Endodermal cell (in vitro differentiated cells): ENCODE measurements around the gene ELP5. TPM values are rescaled to one million over a fixed set of nuclear protein-coding genes. Genes with fewer than 3 reads are reported as not detected.

Experiments used
- DNase-seq: peaks from one replicate; pipeline ENCODE4 v3.0.0-alpha.2; 2017
- H3K27ac ChIP-seq: 2 replicates; pipeline ENCODE4 v1.5.1; 2013; ENCODE audit warnings: mild to moderate bottlenecking, low read depth, low read length, moderate library complexity
- H3K27me3 ChIP-seq: 2 replicates; pipeline ENCODE4 v1.6.1; 2013; ENCODE audit warnings: mild to moderate bottlenecking, low read length, moderate library complexity; ENCODE audit not compliant: insufficient read depth, control insufficient read depth, poor library complexity, severe bottlenecking
- H3K36me3 ChIP-seq: 2 replicates; pipeline ENCODE4 v1.7.0; 2013; ENCODE audit warnings: mild to moderate bottlenecking, low read length, moderate library complexity; ENCODE audit not compliant: control insufficient read depth, insufficient read depth
- H3K4me1 ChIP-seq: one replicate; pipeline ENCODE4 v1.7.0; 2013; ENCODE audit warnings: low read length; ENCODE audit not compliant: control insufficient read depth, insufficient read depth
- H3K4me3 ChIP-seq: 2 replicates; pipeline ENCODE4 v1.5.1; 2013; ENCODE audit warnings: mild to moderate bottlenecking, low read length, moderate library complexity
- H3K9ac ChIP-seq: 2 replicates; pipeline ENCODE4 v1.6.1; 2013; ENCODE audit warnings: mild to moderate bottlenecking, low read length, moderate library complexity; ENCODE audit not compliant: poor library complexity, severe bottlenecking; ENCODE audit errors: extremely low read depth
- H3K9me3 ChIP-seq: 2 replicates; pipeline ENCODE4 v1.6.1; 2013; ENCODE audit warnings: mild to moderate bottlenecking, low read length, moderate library complexity; ENCODE audit not compliant: control insufficient read depth
- H3K27ac Mint-ChIP-seq: 2 replicates; pipeline ENCODE4 v1.8.0; 2020; ENCODE audit warnings: mixed read lengths
- H3K27me3 Mint-ChIP-seq: 2 replicates; pipeline ENCODE4 v1.8.0; 2021; ENCODE audit warnings: mild to moderate bottlenecking, mixed read lengths; ENCODE audit not compliant: insufficient read depth
- H3K36me3 Mint-ChIP-seq: 2 replicates; pipeline ENCODE4 v1.8.0; 2020; ENCODE audit warnings: low read depth, mixed read lengths
- H3K4me1 Mint-ChIP-seq: 2 replicates; pipeline ENCODE4 v1.8.0; 2020; ENCODE audit warnings: mixed read lengths
- H3K4me3 Mint-ChIP-seq: 2 replicates; pipeline ENCODE4 v1.8.0; 2020; ENCODE audit warnings: mild to moderate bottlenecking, moderate library complexity, mixed read lengths
- H3K9me3 Mint-ChIP-seq: 2 replicates; pipeline ENCODE4 v1.8.0; 2020; ENCODE audit warnings: mild to moderate bottlenecking, mixed read lengths
- WGBS, 2 experiments: methylation state at CpG; one replicate each; pipeline versions ENCODE4 v1.1.5 to v1.1.7; 2013; ENCODE audit warnings: missing lambda C conversion rate in 2 of 2, mixed read lengths in 1 of 2; ENCODE audit not compliant: insufficient coverage in 1 of 2, insufficient read length in 1 of 2; 5-methylcytosine and 5-hydroxymethylcytosine counted together
- total RNA-seq, 2 donors: library from RNA; stranded (reverse); fragmentation: NEBNext Ultra II Directional in 1 of 2; extraction: Animal tissue kit (Norgen Biotek cat#: 25700) in 1 of 2; gene quantifications; 2 replicates in 1 of 2; 3 replicates in 1 of 2; pipeline ENCODE4 v1.2.1, GENCODE V29; 2021
- TF ChIP-seq, protein P1 (sequence below): fragments of 200-600 bp; sonication (generic); conservative IDR thresholded peaks from 2 replicates; pipeline ENCODE4 v1.5.0; 2021; ENCODE audit warnings: antibody characterized with exemption, mild to moderate bottlenecking

The ELP5 gene
- total RNA-seq, 2 donors from 2014 or later: 45.3 to 68.0 TPM

DNA sequence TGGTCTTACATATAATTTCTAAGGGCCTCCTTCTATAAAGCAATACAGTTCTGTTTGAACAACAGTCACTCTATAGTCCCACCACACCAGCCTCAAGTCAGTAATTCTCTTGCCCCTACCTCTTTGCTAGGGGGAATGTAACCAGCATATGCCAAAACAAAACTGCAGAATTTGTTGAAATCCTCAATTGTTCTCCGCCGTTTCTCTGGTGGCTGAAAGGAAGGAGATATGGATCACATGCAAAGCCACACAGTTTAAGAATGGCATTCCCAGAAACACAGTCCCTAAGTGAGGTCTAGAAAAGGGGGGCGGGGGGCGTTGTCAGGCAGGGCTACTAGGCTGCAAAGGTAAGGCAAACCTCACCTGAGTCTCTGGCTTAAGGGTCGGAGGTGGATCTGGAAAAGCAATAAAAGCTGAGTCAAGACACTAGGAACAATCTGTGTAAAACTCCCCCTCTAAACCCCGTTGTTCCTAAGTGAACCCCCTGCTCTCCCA lies 14.7 kb upstream of the ELP5 start:
- Mint-ChIP-seq H3K27ac (peak overlapping the region; percentile 75), H3K9me3 (no peaks in the 10 kb centered on the region), H3K27me3 (no peaks in the 10 kb centered on the region)

DNA sequence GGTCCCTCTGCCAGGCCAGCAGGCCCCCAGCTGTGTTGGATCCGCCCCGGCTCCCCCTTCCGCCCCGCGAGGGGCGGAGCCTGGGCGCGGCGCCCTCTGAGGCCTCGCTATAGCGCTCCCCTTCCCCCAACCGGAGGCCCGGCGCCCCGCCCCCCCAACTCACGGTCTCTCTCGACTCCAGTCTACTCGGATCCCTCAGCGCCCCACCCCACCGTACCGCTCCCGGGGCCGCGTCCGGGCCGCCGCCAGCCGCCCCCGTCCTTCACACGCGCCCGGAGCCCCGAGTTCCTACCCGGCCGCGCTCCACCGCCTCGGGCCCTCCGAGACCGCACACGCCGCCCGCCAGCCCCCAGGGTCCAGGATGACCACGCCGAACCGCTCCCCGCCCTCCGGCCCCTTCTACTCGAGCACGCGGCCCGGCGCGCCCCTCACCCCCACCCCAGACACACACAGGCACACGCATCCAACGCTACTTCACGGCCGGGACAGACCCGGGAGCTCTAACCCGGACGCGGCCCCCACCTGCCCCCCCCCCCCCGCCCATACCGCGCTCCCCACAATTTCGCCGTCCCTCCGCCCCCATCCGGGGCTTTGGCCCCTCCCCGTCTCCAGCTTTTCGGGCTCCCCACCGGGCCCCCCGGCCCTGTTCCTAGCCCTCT lies 14.1 kb upstream of the ELP5 start:
- peak; percentile 95 for DNase-seq
- no peaks in the 10 kb centered on the region for H3K9me3 Mint-ChIP-seq
- H3K27ac Mint-ChIP-seq: peak overlapping the region; percentile 75
- TF ChIP-seq, protein P1, sequence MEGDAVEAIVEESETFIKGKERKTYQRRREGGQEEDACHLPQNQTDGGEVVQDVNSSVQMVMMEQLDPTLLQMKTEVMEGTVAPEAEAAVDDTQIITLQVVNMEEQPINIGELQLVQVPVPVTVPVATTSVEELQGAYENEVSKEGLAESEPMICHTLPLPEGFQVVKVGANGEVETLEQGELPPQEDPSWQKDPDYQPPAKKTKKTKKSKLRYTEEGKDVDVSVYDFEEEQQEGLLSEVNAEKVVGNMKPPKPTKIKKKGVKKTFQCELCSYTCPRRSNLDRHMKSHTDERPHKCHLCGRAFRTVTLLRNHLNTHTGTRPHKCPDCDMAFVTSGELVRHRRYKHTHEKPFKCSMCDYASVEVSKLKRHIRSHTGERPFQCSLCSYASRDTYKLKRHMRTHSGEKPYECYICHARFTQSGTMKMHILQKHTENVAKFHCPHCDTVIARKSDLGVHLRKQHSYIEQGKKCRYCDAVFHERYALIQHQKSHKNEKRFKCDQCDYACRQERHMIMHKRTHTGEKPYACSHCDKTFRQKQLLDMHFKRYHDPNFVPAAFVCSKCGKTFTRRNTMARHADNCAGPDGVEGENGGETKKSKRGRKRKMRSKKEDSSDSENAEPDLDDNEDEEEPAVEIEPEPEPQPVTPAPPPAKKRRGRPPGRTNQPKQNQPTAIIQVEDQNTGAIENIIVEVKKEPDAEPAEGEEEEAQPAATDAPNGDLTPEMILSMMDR: no peak
- peak overlapping the region; percentile 77 for H3K4me3 ChIP-seq
- peak overlapping the region; percentile 79 for H3K27ac ChIP-seq
- H3K9ac ChIP-seq: peak overlapping the region; percentile 97
- peaks cover 39% of the 10 kb centered on the region for H3K36me3 ChIP-seq
- peaks cover 42% of the 10 kb centered on the region for H3K4me1 Mint-ChIP-seq
- 0% methylated on average over 66 of the region's 73 CpGs; no CpG with 5 or more reads in 1 of the 2 experiments for WGBS, 2 experiments
- H3K4me3 Mint-ChIP-seq: peak overlapping the region; percentile 100
- no peaks in the 10 kb centered on the region for H3K27me3 Mint-ChIP-seq
- no peaks in the 10 kb centered on the region for H3K9me3 ChIP-seq
- H3K4me1 ChIP-seq: peaks cover 5% of the 10 kb centered on the region
- peaks cover 42% of the 10 kb centered on the region for H3K36me3 Mint-ChIP-seq
- H3K27me3 ChIP-seq: no peaks in the 10 kb centered on the region

More for the DNA sequence above, 14.7 kb upstream of the ELP5 start:
- no peak overlapping the region for H3K27ac ChIP-seq
- H3K9me3 ChIP-seq: no peaks in the 10 kb centered on the region
- 47 to 59% methylated on average over 3 to 6 of the region's 6 CpGs for WGBS, 2 experiments
- no peak for DNase-seq
- H3K36me3 ChIP-seq: peaks cover 39% of the 10 kb centered on the region
- H3K4me3 Mint-ChIP-seq: peak overlapping the region; percentile 100
- peaks cover 43% of the 10 kb centered on the region for H3K36me3 Mint-ChIP-seq
- TF ChIP-seq, protein P1: no peak
- peaks cover 45% of the 10 kb centered on the region for H3K4me1 Mint-ChIP-seq
- peak overlapping the region; percentile 77 for H3K4me3 ChIP-seq
- H3K9ac ChIP-seq: no peak overlapping the region
- no peaks in the 10 kb centered on the region for H3K27me3 ChIP-seq
- H3K4me1 ChIP-seq: peaks cover 5% of the 10 kb centered on the region

DNA sequence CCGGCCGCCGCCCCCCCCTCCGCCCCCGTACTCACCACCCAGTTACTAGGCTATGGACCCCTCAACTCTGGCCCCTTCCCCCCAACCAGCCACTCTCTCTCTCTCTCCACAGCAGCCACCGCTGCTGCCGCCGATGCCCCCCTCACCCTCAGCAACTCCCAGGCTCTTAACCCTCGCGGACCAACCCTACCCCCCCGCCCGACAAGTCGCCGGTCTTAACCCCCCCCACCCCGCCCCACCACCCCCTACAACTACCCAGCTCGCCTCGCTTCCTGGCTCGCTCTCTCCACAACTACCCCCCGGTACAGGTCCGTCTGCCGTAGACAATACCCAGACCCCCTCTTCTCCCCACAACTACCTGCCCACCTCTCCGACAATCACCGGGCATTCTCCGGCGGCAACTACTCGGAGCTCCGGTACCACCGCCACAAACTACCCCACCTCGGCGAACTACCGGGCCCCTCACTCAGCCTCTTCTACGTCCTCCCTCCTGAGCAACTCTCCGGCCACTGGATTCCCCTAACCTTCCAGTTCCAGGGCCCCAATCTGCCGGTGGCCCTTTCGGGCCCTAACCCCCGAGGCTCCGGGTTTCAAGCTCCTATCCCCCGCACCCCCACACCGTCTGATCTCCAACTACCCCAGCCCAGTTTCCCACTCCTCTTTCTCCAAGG lies 13.5 kb upstream of the ELP5 start:
- Mint-ChIP-seq H3K36me3 (peaks cover 40% of the 10 kb centered on the region), H3K9me3 (no peaks in the 10 kb centered on the region), H3K4me1 (peaks cover 42% of the 10 kb centered on the region), H3K27me3 (no peaks in the 10 kb centered on the region), H3K4me3 (peak overlapping the region; percentile 100), H3K27ac (peak overlapping the region; percentile 97)
- Histone ChIP-seq H3K36me3 (peaks cover 39% of the 10 kb centered on the region), H3K4me1 (peaks cover 5% of the 10 kb centered on the region), H3K9ac (peak overlapping the region; percentile 97), H3K27ac (peak overlapping the region; percentile 60), H3K9me3 (no peaks in the 10 kb centered on the region), H3K27me3 (no peaks in the 10 kb centered on the region), H3K4me3 (peak overlapping the region; percentile 96)
- TF ChIP-seq, protein P1: no peak
- WGBS, 2 experiments: 0% methylated on average over 10 to 30 of the region's 39 CpGs
- DNase-seq: peak; percentile 73
